ENCODE measurements around the gene PRKACB.

PRKACB gene

GRCh38 chr1:84264961-84265360 lies 120.9 kb downstream of the PRKACB start:
- Histone ChIP-seq H3K27ac (no peak overlapping the region), H3K36me3 (no peaks in the 10 kb centered on the region), H3K9me3 (ENCODE audit: severe bottlenecking) (no peaks in the 10 kb centered on the region), H3K27me3 (ENCODE audit: insufficient read depth, low read depth, severe bottlenecking) (no peaks in the 10 kb centered on the region), H3K4me3 (ENCODE audit: low read depth, low read length) (no peak overlapping the region)
- TF ChIP-seq CTCF (IDR thresholded peaks at IDR 0.05; ENCODE audit: low read depth, low read length) = no peak
- DNase-seq = no peak

GRCh38 chr1:84265867-84266266 lies 121.8 kb downstream of the PRKACB start:
- Histone ChIP-seq H3K9me3 (ENCODE audit: severe bottlenecking) (no peaks in the 10 kb centered on the region), H3K36me3 (no peaks in the 10 kb centered on the region), H3K27me3 (ENCODE audit: insufficient read depth, low read depth, severe bottlenecking) (no peaks in the 10 kb centered on the region), H3K4me3 (ENCODE audit: low read depth, low read length) (no peak overlapping the region), H3K27ac (no peak overlapping the region)
- no peak for TF ChIP-seq CTCF (IDR thresholded peaks at IDR 0.05; ENCODE audit: low read depth, low read length)
- no peak for DNase-seq

GRCh38 chr1:84266748-84267147 lies 122.7 kb downstream of the PRKACB start:
- no peak overlapping the region for H3K27ac ChIP-seq
- no peaks in the 10 kb centered on the region for H3K27me3 ChIP-seq (ENCODE audit: insufficient read depth, low read depth, severe bottlenecking)
- H3K9me3 ChIP-seq (ENCODE audit: severe bottlenecking) = no peaks in the 10 kb centered on the region
- no peaks in the 10 kb centered on the region for H3K36me3 ChIP-seq
- H3K4me3 ChIP-seq (ENCODE audit: low read depth, low read length) = no peak overlapping the region
- TF ChIP-seq CTCF (IDR thresholded peaks at IDR 0.05; ENCODE audit: low read depth, low read length) = no peak
- no peak for DNase-seq

GRCh38 chr1:84267476-84267875 lies 123.4 kb downstream of the PRKACB start:
- no peak for TF ChIP-seq CTCF (IDR thresholded peaks at IDR 0.05; ENCODE audit: low read depth, low read length)
- H3K4me3 ChIP-seq (ENCODE audit: low read depth, low read length) = no peak overlapping the region

GRCh38 chr1:84268346-84268745 lies 124.3 kb downstream of the PRKACB start:
- TF ChIP-seq CTCF (IDR thresholded peaks at IDR 0.05; ENCODE audit: low read depth, low read length) = no peak
- no peak for DNase-seq
- no peaks in the 10 kb centered on the region for H3K36me3 ChIP-seq
- no peak overlapping the region for H3K4me3 ChIP-seq (ENCODE audit: low read depth, low read length)
- H3K27ac ChIP-seq = no peak overlapping the region
- no peaks in the 10 kb centered on the region for H3K9me3 ChIP-seq (ENCODE audit: severe bottlenecking)
- no peaks in the 10 kb centered on the region for H3K27me3 ChIP-seq (ENCODE audit: insufficient read depth, low read depth, severe bottlenecking)

More at GRCh38 chr1:84267476-84267875, 123.4 kb downstream of the PRKACB start:
- DNase-seq = no peak
- Histone ChIP-seq H3K27ac (no peak overlapping the region), H3K9me3 (ENCODE audit: severe bottlenecking) (no peaks in the 10 kb centered on the region), H3K36me3 (no peaks in the 10 kb centered on the region), H3K27me3 (ENCODE audit: insufficient read depth, low read depth, severe bottlenecking) (no peaks in the 10 kb centered on the region)

GRCh38 chr1:84269306-84269705 lies 125.2 kb downstream of the PRKACB start:
- H3K9me3 ChIP-seq (ENCODE audit: severe bottlenecking) = no peaks in the 10 kb centered on the region
- TF ChIP-seq CTCF (IDR thresholded peaks at IDR 0.05; ENCODE audit: low read depth, low read length) = no peak
- H3K36me3 ChIP-seq = no peaks in the 10 kb centered on the region
- no peak for DNase-seq
- H3K27me3 ChIP-seq (ENCODE audit: insufficient read depth, low read depth, severe bottlenecking) = no peaks in the 10 kb centered on the region
- no peak overlapping the region for H3K27ac ChIP-seq
- no peak overlapping the region for H3K4me3 ChIP-seq (ENCODE audit: low read depth, low read length)
